NCI-H2196 (cell line): ENCODE results near the gene GBGT1.
A peak's percentile ranks its signal among the peaks of the same experiment; 100 is the strongest.
"Not testable (repeated sequence)": the region's sequence is repeated elsewhere in the genome, so short reads cannot be mapped to it uniquely, and the experiment has no call there.

Experiments used
- DNase-seq: peaks from one replicate; lab custom pipeline; 2025; ENCODE audit not compliant: unreplicated experiment; lab: John Stamatoyannopoulos, UW

Gene GBGT1

DNA sequence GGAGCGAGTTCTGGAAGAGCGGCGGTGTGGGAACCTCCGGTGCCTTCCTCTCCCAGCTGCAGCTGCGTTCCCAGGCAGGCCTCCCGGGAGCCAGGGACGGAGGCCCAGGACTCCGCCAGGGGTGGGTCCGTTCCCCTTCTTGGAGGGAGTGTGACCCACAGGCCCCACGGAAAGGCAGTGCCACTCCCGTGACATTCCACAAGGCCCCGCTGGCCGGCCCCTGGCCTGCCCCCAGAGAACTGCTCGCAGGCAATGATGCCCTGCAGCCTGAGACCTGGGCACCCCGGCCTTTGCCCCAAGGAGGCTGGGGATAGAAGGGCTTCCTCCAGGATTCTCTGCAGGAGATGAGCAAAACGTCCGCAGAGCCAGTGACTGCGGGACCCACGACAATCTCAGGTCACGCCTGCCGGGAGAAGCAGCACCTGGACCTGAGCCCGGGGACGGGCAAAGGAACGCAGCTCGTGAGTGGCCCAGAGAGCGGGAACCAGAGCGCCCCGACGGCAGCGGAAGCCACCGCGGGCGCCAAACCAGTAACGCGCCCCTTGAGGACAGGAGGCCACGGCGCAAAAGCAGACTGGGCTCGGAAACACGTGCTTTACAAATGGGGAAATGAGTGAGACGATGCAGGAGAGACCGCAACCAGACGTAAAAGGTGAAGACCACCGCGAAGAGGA is 36.1 kb upstream of the GBGT1 start:
- no peak for DNase-seq

DNA sequence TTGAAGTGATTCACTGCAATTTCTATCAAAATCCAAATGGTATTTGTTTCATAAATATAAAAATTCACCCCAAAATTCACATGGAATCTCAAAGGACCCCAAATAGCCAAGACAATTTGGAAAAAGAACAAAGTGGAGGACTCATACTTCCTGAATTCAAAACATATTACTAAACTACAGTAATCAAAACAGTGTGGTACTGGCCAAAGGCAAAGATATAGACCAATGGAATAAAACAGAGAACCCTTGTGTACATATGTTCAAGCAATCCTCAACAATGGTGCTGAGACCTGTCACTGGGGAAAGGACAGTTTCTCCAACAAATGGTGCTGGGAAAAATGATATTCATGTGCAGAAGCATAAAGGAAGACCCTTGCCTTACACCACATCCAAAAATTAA is 31.3 kb upstream of the GBGT1 start:
- no peak for DNase-seq

DNA sequence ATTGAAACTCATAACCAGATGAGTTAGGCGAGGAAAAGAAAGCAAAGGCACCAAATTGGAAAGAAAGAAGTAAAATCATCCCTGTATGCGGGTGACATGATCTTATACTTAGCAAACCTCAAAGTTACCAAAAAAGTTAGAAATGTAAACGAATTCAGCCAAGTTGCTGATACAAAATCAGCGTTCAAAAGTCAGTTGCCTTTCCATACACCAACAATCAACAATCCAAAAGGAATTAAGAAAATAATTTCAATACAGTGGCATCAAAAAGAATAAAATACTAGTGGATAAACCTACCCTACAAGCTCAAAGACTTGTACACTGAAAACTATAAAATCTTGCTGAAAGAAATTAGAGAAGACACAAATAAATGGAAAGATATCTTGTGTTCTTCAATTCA is 30.9 kb upstream of the GBGT1 start:
- no peak for DNase-seq

DNA sequence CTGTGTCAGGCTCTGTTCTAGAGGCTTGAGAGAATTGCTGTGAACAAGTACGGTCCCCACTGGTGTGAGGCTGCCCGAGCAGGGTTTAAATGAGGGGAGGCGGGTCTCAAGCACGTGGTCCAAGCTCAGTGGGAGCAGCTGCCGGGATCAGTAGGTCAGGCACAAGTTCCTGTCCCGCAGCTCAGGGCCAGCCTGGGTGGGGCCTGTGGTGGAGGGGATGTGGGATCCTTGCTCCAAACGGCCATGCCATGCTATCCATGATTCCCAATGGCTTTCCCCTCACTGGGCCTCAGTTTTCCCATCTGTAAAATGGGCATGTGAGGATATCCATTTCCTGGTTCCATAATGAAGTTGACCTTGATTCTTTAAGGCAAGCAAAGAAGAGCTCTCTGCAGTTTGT is 28.3 kb upstream of the GBGT1 start:
- no peak for DNase-seq

DNA sequence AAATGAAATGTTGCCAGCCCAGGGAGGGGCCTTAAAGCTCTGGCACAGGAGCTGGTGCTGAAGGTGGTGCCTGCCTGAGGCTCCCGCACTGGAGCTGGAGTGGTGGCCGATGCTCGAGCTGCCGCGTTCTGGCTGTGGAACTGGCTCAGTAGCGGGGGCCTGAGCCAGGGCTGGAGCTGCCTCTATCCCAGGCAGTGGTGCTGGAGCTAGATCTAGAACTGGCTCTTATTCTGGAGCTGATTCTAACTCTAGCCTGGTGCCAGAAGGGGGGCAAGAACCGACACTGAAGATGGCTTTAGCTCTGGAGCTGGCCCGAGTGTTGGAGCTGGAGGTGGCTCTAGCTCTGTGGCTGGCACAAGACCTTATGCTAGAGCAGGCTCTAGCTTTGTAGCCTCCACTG is 26.1 kb upstream of the GBGT1 start:
- no peak for DNase-seq

DNA sequence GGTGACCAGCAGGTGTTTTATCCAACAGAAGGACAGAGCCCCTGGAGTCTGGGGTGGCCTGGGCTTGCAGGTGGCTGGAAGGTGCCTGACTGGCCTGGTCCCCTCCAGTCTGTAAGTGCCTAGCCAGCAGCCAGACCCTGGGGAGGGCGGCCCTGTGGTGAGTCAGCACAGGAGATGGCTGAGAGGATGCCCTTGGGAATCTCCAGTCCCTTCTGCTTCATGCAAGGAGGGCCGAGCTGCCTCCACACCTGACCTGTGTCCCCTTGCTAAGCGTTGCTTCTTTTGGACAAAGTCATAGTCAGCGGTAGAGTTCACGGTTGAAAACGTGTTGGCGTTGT is 25.1 kb upstream of the GBGT1 start:
- DNase-seq = no peak

DNA sequence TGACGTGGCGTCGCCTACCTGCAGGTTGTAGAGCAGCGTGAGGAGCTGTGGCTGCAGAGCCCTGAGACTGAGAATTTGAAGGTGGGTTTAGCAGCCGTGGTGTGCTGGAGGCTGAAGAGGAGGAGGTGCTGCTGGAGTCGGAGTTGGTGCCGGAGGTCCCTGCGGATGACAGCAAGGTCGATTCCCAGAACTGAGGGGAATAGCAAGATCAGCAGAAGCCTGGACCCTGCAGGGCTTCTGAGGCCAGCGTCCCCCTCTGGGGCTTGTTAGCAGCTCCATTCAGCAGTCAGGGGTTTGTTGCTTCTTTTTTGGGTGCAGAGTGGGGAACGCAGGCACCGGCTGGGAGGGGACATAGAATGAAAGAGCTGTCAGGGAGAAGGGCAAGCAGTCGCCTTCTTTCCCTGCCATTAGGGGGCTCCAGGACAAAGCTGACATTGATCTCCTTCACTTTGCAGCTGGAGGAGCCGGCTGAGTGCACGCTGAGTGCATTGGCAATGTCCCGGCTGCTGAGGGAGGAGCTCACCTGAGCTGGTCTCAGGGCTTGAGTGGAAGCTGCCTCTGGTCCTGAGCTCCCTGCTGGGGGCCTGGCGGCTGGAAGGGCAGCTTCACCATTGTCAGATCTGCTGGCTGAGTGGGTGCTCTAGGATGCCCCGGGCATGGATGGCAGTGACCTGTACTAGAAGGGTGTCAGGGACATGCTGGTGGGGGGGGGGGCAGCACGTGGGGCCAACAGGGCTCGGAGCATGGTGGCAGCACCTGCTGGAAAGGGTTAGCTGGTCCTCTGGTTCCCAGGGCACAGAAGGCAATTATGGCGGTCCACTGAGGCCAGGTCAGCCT is 24.5 kb upstream of the GBGT1 start:
- peak; percentile 76 for DNase-seq

DNA sequence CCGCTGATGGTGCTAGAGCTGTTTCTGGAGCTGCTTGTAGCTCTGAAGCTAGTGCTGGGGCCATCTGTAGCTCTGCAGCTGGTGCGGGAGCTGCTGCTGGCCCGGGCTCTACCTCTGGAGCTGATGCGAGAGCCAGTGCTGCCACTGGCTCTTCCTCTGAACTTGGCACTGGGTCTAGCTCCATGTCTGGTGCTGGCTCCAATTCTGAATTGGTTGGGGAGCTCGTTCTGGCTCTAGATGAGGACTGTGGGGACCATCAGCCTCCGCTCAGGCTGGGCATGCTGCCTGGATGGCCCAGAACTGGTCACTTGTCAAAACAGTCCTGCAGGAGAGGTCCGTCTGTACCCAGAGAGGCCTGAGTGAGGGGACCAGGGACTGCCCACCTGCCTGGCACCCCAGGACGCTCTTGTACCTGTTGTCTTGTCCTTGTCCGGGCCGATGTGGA is 23.9 kb upstream of the GBGT1 start:
- no peak for DNase-seq

DNA sequence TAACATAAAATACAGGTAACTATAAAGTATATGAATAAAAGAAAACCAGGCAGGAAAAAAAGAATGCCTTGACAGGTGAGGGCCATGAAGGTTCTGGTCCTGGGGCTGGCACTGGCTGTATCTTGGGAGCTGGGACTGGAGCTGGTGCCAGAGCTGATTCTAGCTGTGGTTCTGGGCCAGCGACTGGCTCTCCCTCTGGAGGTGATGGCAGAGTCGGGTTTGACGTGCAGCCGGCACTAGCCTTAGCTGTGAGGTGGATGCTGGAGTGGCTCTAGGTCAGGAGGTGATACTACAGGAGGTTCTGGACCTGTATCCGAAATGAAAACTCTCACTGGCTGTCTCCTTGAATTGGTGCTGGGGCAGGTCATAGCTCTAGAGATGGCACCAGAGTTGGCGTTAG is 23.0 kb upstream of the GBGT1 start:
- DNase-seq = no peak

DNA sequence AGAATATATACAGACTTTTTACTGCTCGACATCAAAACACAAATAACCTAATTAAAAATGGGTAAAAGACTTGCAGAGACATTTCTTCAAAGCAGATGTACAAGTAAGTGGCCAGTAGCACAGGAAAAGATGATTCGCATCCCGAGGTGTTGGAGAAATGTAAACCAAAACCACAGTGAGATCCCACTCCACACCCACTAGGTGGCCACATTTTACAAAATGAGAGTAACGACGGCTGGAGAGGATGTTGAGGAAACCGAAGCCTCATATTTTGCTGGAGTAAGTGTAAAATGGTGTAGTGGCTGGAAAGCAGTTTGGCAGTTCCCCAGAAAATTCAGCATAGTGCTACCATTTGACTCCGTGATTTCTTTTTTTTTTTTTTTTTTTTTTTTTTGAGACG is 21.3 kb upstream of the GBGT1 start:
- peak; percentile 91 for DNase-seq

DNA sequence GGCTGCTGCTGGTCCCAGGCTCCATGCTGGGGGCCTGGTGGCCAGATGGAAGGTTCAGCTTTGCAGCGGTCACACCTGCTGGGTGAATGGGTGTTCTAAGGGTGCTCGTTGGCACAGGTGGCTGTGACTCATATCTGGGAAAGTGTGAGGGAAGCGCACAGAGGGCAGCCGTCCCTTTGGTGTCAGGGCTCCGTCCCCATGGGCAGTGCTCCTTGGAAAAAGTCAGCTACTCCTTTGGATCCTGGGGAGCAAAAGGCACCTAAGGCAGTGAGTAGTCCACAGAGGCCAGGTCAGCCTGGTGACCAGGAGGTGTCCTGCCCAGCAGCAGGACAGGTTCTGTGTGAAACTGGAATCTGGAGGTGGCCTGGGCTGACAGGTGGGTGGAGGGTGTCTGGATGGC is 18.4 kb upstream of the GBGT1 start:
- DNase-seq = no peak

DNA sequence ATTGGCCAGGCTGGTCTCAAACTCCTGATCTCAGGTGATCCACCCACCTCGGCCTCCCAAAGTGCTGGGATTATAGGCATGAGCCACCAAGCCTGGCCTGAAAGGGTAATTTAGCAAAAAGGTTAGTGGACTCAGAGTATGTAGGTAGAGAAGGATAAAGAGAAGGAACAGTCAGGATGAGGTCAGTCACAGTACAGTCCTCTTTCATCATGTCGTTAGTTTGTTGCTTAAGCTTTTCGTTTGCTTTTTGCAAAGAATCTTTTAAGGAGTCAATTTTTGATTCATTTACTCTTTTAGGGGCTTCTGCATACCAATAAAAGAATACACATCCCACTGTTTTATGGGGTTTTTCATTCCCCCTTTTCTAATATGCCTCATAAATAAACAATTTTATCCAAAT is 17.8 kb upstream of the GBGT1 start:
- no peak for DNase-seq

DNA sequence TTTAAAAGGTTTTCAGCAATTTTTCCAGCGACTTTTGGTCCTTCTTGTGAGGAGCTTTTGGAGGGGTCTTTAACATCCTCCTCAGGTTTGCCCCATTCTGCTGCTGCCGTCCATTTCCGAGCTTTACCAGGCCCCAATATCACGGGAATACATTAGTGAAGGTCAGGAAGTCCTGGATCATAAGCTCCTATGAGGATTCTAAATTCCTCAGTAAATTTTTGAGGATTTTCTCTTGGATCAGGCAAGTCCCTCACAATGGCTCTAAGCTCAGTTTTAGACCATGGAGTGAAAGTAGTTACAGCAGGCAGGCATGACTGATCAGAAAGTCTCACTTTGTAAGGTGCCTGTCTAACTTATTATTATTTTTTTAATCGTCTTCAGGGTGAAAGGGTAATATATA is 17.2 kb upstream of the GBGT1 start:
- no peak for DNase-seq

DNA sequence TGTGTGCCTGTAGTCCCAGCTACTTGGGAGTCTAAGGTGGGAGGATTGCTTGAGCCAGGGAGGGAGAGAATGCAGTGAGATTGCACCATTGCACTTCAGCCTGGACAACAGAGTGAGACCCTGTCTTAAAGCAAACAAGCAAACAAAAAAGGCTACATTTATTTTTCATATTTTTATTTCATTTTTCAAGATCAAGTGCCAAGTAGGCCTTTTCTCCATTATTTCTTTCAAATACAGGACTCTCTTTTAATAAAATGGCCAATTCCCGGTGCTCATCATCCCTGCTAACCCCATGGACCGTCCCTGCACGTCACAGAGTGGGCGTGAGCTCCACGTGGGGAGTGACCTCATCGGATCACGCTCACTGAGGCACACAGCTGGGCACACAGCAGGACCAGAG is 9.3 kb upstream of the GBGT1 start:
- no peak for DNase-seq

DNA sequence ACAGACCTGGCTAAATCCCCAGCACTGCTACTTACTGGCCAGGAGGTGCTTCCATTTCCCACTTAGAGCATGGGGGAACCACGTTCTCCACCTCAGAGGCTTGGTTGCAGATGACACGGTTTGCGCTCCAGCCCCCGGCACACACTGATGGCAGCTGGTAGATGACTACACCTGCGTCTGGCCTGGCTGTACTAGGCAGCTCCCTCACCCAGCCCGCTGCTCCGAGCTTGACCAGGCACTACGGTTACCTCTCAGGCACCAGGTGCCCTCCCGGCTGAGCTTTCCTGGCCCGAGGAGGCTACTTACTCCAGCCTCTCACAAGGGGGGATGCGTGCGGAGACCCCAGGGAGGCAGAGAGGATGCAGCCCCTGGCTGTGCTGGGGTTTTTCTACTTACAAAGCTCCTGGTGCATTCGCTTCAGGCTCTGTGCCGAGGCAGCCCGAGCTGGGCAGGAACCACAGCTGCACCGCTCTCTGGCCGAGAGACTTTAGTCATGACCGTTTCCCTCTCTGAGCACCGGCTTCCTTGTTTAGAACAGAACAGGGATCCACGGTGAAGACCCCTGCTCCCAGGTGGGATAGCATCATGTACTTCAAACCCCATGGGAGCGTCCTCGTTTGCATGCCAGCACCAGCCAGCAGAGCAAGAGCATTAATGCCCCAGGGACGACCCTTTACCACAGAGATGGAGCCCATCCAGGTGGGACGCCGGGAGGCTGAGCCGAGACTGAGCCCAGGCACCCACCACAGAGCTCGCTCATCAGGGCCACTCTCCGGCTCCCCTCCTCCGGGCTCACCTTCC is 7.6 kb upstream of the GBGT1 start:
- DNase-seq = no peak

DNA sequence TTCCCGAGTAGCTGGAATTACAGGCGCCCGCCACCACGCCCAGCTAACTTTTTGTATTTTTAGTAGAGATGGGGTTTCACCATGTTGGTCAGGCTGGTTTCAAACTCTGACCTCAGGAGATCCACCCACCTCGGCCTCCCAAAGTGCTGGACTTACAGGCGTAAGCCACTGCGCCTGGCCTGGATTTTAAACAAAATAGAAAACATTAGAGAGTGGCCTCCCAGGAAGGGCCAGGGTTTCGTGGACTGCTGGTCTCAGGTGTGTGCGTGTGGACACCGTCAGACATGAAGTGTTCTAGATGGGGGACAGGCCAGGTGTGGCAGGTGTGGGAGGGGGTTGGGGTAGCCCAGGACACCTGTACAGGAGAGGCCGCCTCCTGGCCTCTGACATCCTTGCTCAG is 7.0 kb upstream of the GBGT1 start:
- no peak for DNase-seq

DNA sequence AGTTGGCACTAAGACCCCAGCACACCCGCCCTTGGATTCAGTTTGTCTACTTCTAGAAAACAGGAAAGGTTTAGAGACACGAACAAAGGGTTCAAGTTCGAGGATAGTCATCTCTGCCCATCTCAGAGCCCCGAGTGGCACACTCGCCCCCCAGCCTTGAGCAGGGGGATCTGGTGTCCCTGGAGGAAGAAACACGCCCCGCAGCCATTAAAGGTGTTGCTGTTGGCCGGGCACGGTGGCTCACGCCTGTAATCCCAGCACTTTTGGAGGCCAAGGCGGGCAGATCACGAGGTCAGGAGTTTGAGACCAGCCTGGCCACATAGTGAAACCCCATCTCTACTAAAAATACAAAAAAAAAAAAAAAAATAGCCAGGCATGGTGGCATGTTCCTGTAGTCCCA is 6.0 kb upstream of the GBGT1 start:
- not testable (repeated sequence) for DNase-seq

DNA sequence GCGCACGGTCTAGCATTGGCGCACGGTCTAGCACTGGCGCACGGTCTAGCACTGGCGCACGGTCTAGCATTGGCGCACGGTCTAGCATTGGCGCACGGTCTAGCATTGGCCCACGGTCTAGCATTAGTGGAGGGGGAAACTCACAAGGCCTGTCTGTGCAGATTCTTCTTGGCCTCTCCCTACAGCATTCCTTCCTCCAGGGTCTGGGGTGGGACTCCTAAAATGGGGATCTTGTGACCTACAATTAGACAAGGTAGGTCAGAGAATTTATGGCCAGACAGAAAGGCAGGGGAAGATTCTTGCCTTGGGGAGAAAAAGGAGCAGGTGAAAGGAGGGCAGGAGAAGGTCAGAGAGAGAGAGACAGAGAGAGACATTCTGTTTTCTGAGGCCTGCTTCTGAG is 5.4 kb upstream of the GBGT1 start:
- no peak for DNase-seq

DNA sequence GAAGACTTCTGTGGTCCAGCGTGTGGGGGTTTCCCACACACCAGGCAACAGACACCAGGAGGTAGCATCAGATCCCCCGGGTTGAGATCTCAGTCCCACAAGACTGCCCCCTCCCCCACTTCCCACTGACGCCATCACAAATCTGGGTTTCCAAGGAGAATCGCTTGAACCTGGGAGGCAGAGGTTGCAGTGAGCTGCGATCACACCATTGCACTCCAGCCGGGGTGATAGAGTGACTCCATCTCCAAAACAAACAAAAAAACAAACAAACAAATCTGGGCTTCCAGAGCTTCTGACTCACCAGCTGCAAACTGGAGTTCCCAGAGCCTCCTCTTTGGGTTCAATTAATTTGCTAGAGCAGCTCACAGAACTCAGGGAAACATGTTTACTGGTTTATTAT is 4.7 kb upstream of the GBGT1 start:
- DNase-seq = no peak

DNA sequence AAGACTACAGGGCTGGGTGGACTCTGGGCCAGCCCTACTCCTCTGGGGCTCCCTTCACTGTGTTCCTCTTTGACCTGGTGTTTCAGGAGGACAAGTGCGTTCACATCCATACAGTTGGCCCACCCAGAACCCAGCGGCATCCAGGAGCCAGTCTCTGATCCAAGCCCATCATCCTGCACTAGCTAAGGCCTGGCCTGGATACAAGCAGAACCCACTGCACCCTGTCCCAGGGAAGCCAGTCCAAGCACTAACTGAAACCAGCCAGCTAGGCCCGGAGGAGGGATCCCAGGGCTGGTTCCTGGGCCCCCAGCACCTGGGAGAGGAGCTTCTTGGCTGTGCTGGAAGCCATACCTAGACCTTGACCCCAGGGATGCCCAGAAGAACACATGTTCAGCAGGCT is 4.1 kb upstream of the GBGT1 start:
- DNase-seq = no peak

DNA sequence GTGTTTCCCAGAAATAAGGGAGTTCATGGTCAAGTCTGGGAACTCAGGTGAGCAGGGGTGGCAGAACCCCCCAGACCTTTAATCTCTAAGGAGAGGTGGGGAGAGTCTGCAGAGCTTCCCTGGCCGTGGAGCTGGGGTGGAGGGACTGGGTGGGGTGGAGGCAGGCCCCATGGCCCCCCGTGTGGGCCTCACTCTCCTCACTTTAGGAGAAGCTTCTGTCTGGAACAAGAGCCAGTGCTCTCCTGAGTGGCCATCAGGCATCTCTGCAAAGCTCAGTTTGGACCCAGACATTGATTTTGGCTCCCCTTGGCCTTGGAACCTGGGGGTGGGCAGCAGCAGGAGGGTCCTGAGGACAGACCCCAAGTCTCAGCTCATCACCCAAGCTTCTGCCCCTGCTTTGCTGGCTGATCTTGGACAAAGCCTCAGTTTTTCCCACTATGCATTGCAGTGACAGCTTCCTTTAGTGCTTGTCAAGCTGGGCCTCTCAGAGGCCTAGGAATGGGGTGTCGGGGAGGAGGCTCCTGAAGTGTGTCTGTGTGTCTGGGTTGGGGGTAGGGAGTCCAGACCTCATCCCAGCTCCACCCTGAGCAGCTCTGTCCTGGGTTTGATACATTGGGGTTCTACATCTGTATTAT is 3.5 kb upstream of the GBGT1 start:
- DNase-seq = no peak

DNA sequence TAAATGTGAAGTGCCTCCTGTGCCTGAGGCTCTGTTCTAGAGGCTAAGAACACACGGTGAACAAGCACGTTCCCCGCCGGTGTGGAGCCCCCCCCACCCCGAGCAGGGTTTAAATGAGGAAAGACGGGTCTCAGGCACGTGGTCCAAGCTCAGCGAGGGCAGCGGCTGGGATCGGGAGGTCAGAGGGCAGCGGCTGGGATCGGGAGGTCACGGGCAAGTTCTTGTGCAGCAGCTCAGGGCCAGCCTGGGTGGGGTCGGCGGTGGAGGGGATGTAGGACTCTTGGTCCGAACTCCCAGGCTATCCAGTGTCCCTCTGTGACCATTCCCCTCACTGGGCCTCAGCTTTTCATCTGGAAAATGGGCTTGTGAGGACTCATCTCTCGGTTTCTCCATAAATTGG is 2.7 kb upstream of the GBGT1 start:
- DNase-seq = no peak
